ENCODE data around the gene TLL1.

Gene TLL1

GRCh38 chr4:165872461-165873297, at the start of gene TLL1:
Gene TLL1 (plus strand): TSS chr4:165873237. CDS start chr4:165873905, 668 bp downstream.
- no peak for DNase-seq (ENCODE audit: low spot score)

DNA sequence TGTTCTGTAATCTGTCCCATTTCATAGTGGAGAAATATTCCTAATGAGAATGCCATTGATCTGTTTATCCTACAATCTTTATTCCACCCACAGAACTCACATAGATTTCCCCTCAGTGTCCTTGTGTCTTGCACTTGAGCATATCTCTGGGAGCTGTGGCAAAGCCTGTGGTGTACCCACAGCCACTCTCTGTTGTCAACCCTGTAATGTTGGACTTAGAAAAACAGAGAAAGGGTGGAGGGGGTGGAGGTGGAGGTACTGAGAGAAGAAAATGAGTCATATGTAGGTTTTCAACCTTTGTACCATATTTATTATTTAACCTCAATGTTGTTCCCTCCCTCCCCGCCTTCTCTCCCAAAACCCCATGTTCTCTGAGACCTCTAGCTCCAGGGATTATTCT, 46.9 kb upstream of the TLL1 start:
- no peak for DNase-seq (ENCODE audit: low spot score)

GRCh38 chr4:165827018-165827417, 46.0 kb upstream of the TLL1 start:
- no peak for DNase-seq (ENCODE audit: low spot score)

DNA sequence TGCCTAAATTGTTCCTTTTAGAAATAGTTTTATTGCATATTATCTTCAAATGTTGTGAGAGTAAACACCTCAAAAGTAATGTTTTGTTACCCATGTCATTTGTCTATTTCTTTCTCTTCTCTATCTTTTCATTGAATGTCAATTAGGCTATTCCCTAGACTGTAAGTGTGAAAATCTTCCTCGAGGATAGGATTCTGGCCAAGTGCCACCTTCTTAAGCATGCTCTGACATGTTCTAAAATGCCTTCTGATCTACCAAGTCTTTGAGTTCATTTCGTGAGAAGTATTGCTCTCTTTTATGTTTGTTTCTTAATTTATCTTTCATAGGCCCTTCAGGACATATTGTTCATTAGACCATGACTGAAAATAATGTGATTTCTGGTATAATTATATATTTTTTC, 44.1 kb upstream of the TLL1 start:
- no peak for DNase-seq (ENCODE audit: low spot score)

DNA sequence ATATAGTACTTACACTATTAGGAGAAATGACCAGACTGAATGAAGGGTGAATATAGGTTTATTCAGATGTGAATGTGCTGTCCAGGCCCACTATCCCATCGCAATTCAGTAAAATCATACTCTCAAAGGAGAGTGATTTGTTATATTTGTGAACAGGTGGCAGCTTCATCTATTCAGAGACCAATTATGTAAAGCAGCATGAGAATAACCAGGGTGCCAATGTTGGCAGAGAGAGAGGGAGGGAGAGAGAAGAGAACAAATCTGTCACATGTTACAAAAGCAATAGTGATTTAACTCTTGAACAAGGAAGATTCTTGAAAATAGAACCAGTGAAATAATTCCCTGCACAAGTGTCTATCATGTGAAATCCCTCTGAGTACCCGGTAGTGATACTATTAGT, 38.9 kb upstream of the TLL1 start:
- DNase-seq (ENCODE audit: low spot score) = no peak

DNA sequence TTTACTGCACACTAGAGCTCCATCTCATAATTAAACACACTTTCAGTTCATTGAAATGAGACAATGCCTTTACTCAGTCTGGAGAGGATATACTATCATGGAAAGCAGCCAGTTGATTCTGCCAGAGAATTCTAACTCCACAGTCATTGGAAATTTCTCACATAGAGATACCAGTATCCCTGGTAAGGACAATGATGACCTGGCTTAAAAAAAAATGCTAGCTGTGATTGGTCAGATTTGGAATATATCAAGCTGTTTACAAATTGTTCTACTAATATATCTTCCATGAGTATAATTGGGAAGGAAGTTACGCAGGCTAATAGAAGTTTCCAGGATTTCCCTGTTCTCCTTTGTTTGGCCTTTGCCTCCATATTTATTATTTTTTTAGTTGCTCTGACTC, 34.5 kb upstream of the TLL1 start:
- DNase-seq (ENCODE audit: low spot score) = no peak

- DNase-seq (ENCODE audit: low spot score) = no peak
Measured at GRCh38 chr4:165839615-165840333, 33.3 kb upstream of the TLL1 start.

DNA sequence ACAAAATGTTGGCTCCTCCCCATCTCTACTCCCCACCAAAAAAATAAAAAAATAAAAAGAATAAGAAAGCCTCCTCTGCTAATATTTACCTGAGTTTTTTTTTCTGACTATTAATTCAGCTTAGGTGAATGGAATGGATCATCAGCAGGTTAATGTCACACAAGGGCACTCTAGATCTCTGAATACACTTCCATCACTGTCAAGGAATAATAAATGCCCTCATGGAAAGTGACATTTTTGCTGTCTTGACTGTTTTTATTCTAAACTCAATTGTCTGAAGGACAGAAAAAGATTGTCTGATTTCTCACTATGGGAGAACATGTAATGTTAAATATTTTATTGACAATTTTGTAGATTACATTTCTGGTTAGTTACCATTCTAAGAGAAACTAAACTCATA, 30.4 kb upstream of the TLL1 start:
- DNase-seq (ENCODE audit: low spot score) = no peak

DNA sequence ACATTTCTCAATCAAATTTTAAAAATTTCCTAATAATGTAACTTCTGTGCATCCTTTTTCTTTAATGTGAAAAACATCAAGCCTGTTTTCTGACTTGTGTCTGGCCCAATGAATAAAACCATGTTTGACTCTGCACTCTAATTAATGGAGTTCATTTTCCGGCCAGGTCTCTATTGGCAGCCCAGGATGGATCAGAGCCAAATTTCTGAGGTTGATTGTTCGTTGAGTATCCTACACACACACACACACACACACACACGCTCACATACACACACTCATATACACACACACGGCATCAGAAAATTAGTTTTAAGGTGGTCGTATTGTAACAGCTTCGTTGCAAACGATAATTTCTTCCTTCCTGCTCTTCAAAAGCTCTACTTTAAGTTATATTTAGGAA, 28.9 kb upstream of the TLL1 start:
- no peak for DNase-seq (ENCODE audit: low spot score)

- DNase-seq (ENCODE audit: low spot score) = no peak
Measured at GRCh38 chr4:165851256-165851655, 21.8 kb upstream of the TLL1 start.

DNA sequence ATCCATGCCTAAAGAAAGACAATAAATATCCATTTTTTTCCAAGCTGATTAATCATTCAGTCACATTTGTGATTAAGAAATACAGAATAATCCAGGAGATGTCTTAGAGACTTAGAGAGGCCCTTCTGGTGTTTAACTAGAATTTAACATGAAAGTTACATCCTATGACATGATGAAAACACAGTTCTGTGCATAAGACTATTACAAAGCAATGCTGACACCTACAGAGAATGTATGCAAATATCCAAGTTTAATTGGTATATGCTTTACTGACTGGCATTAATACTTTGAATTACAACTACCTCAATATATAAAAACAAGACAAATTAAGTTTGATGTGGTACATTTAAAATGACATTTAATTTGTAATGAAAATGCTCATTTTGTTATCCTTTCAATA, 17.8 kb upstream of the TLL1 start:
- no peak for DNase-seq (ENCODE audit: low spot score)

DNA sequence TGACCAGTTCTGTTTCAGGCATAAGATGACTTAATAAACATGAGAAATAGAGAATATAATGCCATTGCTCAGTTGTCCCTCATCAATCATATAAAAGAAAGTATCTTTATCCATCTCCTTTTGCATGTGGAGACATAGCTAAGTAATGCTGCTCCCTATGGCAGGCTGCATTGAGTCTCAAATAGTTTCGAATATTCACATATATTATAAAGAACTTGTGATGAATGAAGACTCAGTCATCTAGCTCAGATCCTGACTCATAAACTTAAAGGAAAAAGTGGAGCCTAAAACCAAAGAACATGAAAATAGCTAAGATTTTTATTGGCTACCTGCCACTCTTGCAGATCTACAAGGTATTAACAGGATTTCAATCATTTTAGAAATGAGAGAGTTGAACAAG, 11.7 kb upstream of the TLL1 start:
- no peak for DNase-seq (ENCODE audit: low spot score)

DNA sequence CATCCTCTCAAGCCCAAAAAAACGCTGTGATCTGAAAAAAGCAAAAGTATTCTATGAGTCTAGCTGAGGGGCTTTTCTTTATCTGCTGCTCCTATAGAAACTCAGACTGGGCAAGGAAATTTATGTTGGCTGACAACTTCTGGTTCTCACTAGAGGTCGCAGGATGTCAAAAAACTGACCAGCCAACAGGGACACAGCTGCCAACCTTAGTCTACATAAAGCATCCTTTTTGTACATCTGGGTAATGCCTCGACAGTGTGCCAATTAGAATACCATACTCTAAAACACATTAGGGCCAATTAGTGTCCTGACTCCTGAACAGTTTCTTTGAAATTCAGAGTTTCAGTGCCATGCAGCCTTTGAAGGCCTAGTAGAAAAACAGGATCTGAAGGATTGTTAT, 8.8 kb upstream of the TLL1 start:
- peak; percentile 16 for DNase-seq (ENCODE audit: low spot score)

- DNase-seq (ENCODE audit: low spot score) = no peak
Measured at GRCh38 chr4:165866019-165866650, 6.9 kb upstream of the TLL1 start.

DNA sequence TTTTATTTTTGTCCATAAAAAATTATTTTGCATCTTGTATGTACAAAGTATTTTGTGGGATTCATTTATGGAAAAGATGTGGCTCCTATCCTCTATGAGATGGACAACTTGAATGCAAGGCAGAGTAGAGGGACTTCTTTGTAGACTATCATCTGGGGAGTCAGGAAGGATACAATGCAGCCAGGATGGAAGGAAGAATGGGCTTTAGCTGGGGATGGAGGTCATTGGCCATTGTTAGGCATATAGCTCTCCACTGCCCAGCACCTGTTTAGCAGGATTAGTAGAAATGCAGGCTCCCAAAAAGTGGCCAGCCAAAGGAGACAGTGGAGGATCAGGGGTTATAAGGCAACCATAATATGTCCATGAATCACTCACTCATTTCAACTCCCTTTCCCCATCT, 5.1 kb upstream of the TLL1 start:
- no peak for DNase-seq (ENCODE audit: low spot score)

DNA sequence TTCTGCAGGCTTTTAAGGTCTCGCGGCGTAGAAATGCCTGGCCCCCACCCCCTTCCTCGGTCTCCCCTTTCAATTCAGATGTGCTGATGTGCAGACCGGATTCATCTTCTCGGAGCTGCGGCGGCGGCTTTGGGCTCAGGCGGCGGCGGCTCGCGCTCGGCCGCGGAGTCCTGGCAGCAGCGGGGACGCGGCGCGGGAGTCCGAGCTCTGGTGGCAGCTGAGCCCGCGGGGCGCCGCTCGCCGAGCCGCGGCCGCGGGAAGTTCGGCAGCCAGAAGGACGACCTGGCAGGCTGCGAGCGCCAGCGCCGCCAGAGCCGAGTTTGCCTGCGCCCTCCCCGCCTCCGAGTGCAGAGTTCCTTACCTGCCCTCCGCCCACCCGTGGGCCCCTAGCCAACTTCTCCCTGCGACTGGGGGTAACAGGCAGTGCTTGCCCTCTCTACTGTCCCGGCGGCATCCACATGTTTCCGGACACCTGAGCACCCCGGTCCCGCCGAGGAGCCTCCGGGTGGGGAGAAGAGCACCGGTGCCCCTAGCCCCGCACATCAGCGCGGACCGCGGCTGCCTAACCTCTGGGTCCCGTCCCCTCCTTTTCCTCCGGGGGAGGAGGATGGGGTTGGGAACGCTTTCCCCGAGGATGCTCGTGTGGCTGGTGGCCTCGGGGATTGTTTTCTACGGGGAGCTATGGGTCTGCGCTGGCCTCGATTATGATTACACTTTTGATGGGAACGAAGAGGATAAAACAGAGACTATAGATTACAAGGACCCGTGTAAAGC, 448 bp downstream of the TLL1 start:
- DNase-seq (ENCODE audit: low spot score) = no peak

GRCh38 chr4:165874072-165874790, 1.2 kb downstream of the TLL1 start:
- DNase-seq (ENCODE audit: low spot score) = no peak

DNA sequence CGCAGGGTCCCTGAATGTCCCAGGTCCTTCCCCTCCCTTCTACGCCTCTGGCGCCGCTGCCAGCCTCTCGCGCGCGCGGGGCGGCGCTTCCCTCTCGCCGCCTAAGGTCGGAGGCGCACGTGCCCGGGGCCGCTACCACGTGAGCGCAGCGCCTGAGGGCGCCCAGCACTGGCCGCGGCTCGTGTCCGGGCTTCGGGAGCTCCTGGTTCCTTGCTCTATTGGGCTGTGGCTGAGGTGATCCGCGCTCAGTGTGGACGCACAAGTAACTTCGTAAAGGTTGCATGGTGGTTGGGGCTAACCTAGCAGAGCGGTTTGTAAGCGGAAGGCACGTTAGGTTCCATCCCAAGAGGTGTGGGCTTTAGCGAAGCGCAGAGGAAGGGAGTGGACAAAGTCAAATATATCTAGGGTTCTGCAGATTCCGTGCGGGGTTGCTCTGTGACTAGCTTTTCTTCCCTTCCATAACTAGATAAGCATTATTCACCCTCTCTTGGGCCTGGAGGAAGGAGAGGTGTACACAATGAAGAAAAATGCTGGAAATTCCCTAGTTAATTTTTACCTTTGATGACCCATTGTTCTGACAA, 1.8 kb downstream of the TLL1 start:
- no peak for DNase-seq (ENCODE audit: low spot score)

- DNase-seq (ENCODE audit: low spot score) = no peak
Measured at GRCh38 chr4:165875446-165875845, 2.4 kb downstream of the TLL1 start.

DNA sequence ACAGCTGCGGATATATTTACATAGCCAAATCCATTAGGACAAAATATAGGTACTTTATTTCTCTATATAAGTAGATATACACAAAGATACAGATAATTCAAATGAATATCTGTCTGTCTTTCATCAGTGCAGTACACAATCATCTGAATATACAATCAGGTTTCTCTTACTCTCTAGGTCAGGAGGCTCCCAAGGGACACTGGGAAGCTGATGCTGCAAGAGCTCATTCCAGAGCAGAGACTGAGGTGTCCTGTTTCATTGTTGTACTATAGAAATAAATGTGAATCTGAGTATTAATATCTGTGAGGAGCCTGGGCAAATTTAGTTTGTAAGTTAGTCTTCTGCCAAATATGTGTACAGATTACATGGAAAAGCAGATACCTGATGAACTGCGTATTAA, 4.2 kb downstream of the TLL1 start:
- no peak for DNase-seq (ENCODE audit: low spot score)

- DNase-seq (ENCODE audit: low spot score) = no peak
Measured at GRCh38 chr4:165879641-165880040, 6.6 kb downstream of the TLL1 start.

All from NAMALWA (cell line).